ENCODE results near the gene KRTAP8-1.

- TF ChIP-seq CTCF (conservative IDR thresholded peaks at IDR 0.05) = no peak
- no peak for TF ChIP-seq ZFX (IDR thresholded peaks at IDR 0.05)
These were observed 6.0 kb upstream of the KRTAP8-1 start for GRCh38 chr21:30818837-30819610.
